Keratinocyte (primary cell): Measurements from ENCODE around the gene LRRC7. TPM values are rescaled to one million over a fixed set of nuclear protein-coding genes. Genes with fewer than 3 reads are reported as not detected.

Source experiments
- DNase-seq: peaks from one replicate; pipeline ENCODE4 v3.0.0-alpha.2; 2011; ENCODE audit warnings: low read depth, missing footprints, low spot score
- FAIRE-seq: peaks from 2 replicates; lab custom pipeline; 2011; peaks lifted over from hg19 to GRCh38; lab: Jason Lieb, UNC
- H2AFZ ChIP-seq: 2 replicates; pipeline ENCODE4 v1.6.0; 2012; ENCODE audit warnings: low read length, control low read depth, inconsistent platforms; ENCODE audit not compliant: control insufficient read depth
- H3K27ac ChIP-seq: 2 replicates; pipeline ENCODE4 v1.5.1; 2011; ENCODE audit warnings: low read length; ENCODE audit not compliant: control insufficient read depth, insufficient read depth
- H3K27me3 ChIP-seq: 3 replicates; pipeline ENCODE4 v1.6.0; 2011; ENCODE audit warnings: low read length; ENCODE audit not compliant: control insufficient read depth, insufficient read depth; ENCODE audit errors: extremely low read depth
- H3K36me3 ChIP-seq, 2 experiments: 2 replicates in 1 of 2; 3 replicates in 1 of 2; pipeline ENCODE4 v1.5.1; 2011; ENCODE audit warnings: low read length in 2 of 2, mild to moderate bottlenecking in 1 of 2; ENCODE audit not compliant: control insufficient read depth in 2 of 2, insufficient read depth in 2 of 2; ENCODE audit errors: extremely low read depth in 1 of 2
- H3K4me1 ChIP-seq: 3 replicates; pipeline ENCODE4 v1.5.1; 2011; ENCODE audit warnings: low read length; ENCODE audit not compliant: control insufficient read depth, insufficient read depth; ENCODE audit errors: extremely low read depth
- H3K4me2 ChIP-seq: 3 replicates; pipeline ENCODE4 v1.6.0; 2011; ENCODE audit warnings: low read depth, low read length; ENCODE audit not compliant: control insufficient read depth, insufficient read depth; ENCODE audit errors: extremely low read depth
- H3K4me3 ChIP-seq, 3 experiments: fragments of 200-600 bp in 1 of 3; sonication (generic) in 1 of 3; 2 replicates in 2 of 3; 3 replicates in 1 of 3; pipeline ENCODE4 v1.5.1; 2011 to 2016; ENCODE audit warnings: low read length in 3 of 3, mild to moderate bottlenecking in 3 of 3, control low read depth in 2 of 3, inconsistent platforms in 1 of 3, low read depth in 1 of 3, mixed read lengths in 1 of 3, mixed run types in 1 of 3, moderate library complexity in 1 of 3; ENCODE audit not compliant: control insufficient read depth in 2 of 3, insufficient read depth in 2 of 3; ENCODE audit errors: extremely low read depth in 1 of 3
- H3K79me2 ChIP-seq: 2 replicates; pipeline ENCODE4 v1.6.0; 2012; ENCODE audit warnings: low read length; ENCODE audit not compliant: control insufficient read depth, insufficient read depth
- H3K9ac ChIP-seq: 3 replicates; pipeline ENCODE4 v1.6.0; 2011; ENCODE audit warnings: low read length; ENCODE audit not compliant: control insufficient read depth, insufficient read depth; ENCODE audit errors: extremely low read depth
- H3K9me1 ChIP-seq: 3 replicates; pipeline ENCODE4 v1.6.0; 2011; ENCODE audit warnings: low read length; ENCODE audit not compliant: control insufficient read depth, insufficient read depth; ENCODE audit errors: extremely low read depth
- H3K9me3 ChIP-seq: 2 replicates; pipeline ENCODE4 v1.5.1; 2012; ENCODE audit warnings: low read depth, low read length; ENCODE audit not compliant: control insufficient read depth
- H4K20me1 ChIP-seq: 3 replicates; pipeline ENCODE4 v1.6.0; 2011; ENCODE audit warnings: low read length; ENCODE audit not compliant: control insufficient read depth, insufficient read depth; ENCODE audit errors: extremely low read depth
- EZH2 ChIP-seq: IDR thresholded peaks from one replicate; pipeline ENCODE4 v1.6.1; 2012; ENCODE audit warnings: inconsistent platforms, mild to moderate bottlenecking, low read length, moderate library complexity
- dilution Hi-C: fragments of 300-500 bp; cut with MboI; formaldehyde crosslinking; loops from one replicate; pipeline ENCODE4 v1.7.0; 2020; ENCODE audit warnings: low sequenced_read_pairs; ENCODE audit not compliant: extremely low pct_ligation_motif_present
- polyA plus RNA-seq, 5 experiments: library from polyadenylated mRNA; depleted of rRNA in 3 of 5; stranded (reverse) in 3 of 5; stranded (forward) in 1 of 5; unstranded in 1 of 5; fragments of >200 nt; gene quantifications; 1 replicate in 1 of 5; 2 replicates in 3 of 5; 3 replicates in 1 of 5; pipeline versions ENCODE4 v1.2.1 to v1.2.3, GENCODE V29; 2011 to 2012; ENCODE audit warnings: missing spikeins in 2 of 5, low read depth in 1 of 5, low replicate concordance in 1 of 5
- TF ChIP-seq, protein P1 (sequence below), 3 experiments: IDR thresholded peaks in 1 of 3; conservative IDR thresholded peaks in 1 of 3; optimal IDR thresholded peaks in 1 of 3; 2 replicates in 2 of 3; 3 replicates in 1 of 3; pipeline versions ENCODE3 to v1.5.1; 2011; ENCODE audit warnings: low read length in 3 of 3, mild to moderate bottlenecking in 3 of 3, moderate library complexity in 2 of 3, control low read depth in 1 of 3, inconsistent platforms in 1 of 3; ENCODE audit not compliant: insufficient read depth in 2 of 3; ENCODE audit errors: extremely low read depth in 1 of 3

LRRC7 gene
- polyA plus RNA-seq, 1 donor (not counting 4 experiments of a cell fraction or from before 2014, with no cell fraction given) = 0.28 TPM

- DNase-seq (no peak), FAIRE-seq (no peak)
- no peaks in the 10 kb centered on the region for H3K27me3 ChIP-seq
- H3K9ac ChIP-seq = no peak overlapping the region
- no peaks in the 10 kb centered on the region for H3K9me1 ChIP-seq
- no peak overlapping the region for H2AFZ ChIP-seq
- TF ChIP-seq, protein P1, sequence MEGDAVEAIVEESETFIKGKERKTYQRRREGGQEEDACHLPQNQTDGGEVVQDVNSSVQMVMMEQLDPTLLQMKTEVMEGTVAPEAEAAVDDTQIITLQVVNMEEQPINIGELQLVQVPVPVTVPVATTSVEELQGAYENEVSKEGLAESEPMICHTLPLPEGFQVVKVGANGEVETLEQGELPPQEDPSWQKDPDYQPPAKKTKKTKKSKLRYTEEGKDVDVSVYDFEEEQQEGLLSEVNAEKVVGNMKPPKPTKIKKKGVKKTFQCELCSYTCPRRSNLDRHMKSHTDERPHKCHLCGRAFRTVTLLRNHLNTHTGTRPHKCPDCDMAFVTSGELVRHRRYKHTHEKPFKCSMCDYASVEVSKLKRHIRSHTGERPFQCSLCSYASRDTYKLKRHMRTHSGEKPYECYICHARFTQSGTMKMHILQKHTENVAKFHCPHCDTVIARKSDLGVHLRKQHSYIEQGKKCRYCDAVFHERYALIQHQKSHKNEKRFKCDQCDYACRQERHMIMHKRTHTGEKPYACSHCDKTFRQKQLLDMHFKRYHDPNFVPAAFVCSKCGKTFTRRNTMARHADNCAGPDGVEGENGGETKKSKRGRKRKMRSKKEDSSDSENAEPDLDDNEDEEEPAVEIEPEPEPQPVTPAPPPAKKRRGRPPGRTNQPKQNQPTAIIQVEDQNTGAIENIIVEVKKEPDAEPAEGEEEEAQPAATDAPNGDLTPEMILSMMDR (optimal IDR thresholded peaks at IDR 0.05 in 1 of 3, IDR thresholded peaks at IDR 0.05 in 1 of 3, conservative IDR thresholded peaks at IDR 0.05 in 1 of 3; ENCODE audit: extremely low read depth in 1 of 3, insufficient read depth in 2 of 3, low read length in 3 of 3) = no peak
- TF ChIP-seq EZH2 = no peak
- H4K20me1 ChIP-seq = no peaks in the 10 kb centered on the region
- dilution Hi-C loops = no loop called here
- H3K4me2 ChIP-seq = no peak overlapping the region
- H3K27ac ChIP-seq = no peak overlapping the region
- H3K4me3 ChIP-seq = no peak overlapping the region
- H3K4me1 ChIP-seq = no peaks in the 10 kb centered on the region
- no peaks in the 10 kb centered on the region for H3K9me3 ChIP-seq
- no peaks in the 10 kb centered on the region for H3K36me3 ChIP-seq
- no peaks in the 10 kb centered on the region for H3K79me2 ChIP-seq
Measured at GRCh38 chr1:69589799-69590198, 22.1 kb downstream of the LRRC7 start.

DNA sequence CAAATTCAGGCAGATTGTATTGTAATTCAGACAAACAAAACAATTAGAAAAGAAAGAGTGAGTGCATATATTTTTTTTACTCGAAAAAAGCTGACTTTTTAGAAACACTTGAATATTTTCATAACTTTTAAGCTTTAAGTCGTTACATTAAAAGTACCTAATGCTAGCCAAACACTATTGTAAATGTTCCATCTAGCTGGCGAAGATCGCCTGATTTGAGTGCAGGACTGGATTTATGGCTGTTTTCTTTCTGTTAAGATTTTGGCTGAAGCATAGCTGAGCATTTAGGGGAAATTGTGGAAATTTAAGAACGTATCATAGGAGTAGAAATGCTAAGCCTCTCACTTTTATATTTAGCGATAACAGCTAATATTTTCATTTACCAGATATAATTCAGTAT is 24.6 kb downstream of the LRRC7 start:
- DNase-seq = no peak
- Histone ChIP-seq H3K27me3 (no peaks in the 10 kb centered on the region), H3K27ac (no peak overlapping the region), H4K20me1 (no peaks in the 10 kb centered on the region), H3K4me1 (no peaks in the 10 kb centered on the region), H3K4me3 (no peak overlapping the region), H3K4me2 (no peak overlapping the region), H2AFZ (no peak overlapping the region), H3K36me3 (no peaks in the 10 kb centered on the region), H3K79me2 (no peaks in the 10 kb centered on the region), H3K9ac (no peak overlapping the region), H3K9me3 (no peaks in the 10 kb centered on the region), H3K9me1 (no peaks in the 10 kb centered on the region)
- dilution Hi-C loops = no loop called here
- TF ChIP-seq EZH2 = no peak
- TF ChIP-seq, protein P1 (optimal IDR thresholded peaks at IDR 0.05 in 1 of 3, IDR thresholded peaks at IDR 0.05 in 1 of 3, conservative IDR thresholded peaks at IDR 0.05 in 1 of 3; ENCODE audit: extremely low read depth in 1 of 3, insufficient read depth in 2 of 3, low read length in 3 of 3) = no peak
- no peak for FAIRE-seq
